Endodermal cell (in vitro differentiated cells): ENCODE results near the gene KCNQ1. TPM values are rescaled to one million over a fixed set of nuclear protein-coding genes. Genes with fewer than 3 reads are reported as not detected.

Experiments used
- DNase-seq: peaks from one replicate; pipeline ENCODE4 v3.0.0-alpha.2; 2017
- H3K27ac ChIP-seq: 2 replicates; pipeline ENCODE4 v1.5.1; 2013; ENCODE audit warnings: mild to moderate bottlenecking, low read depth, low read length, moderate library complexity
- H3K27me3 ChIP-seq: 2 replicates; pipeline ENCODE4 v1.6.1; 2013; ENCODE audit warnings: mild to moderate bottlenecking, low read length, moderate library complexity; ENCODE audit not compliant: insufficient read depth, control insufficient read depth, poor library complexity, severe bottlenecking
- H3K36me3 ChIP-seq: 2 replicates; pipeline ENCODE4 v1.7.0; 2013; ENCODE audit warnings: mild to moderate bottlenecking, low read length, moderate library complexity; ENCODE audit not compliant: control insufficient read depth, insufficient read depth
- H3K4me1 ChIP-seq: one replicate; pipeline ENCODE4 v1.7.0; 2013; ENCODE audit warnings: low read length; ENCODE audit not compliant: control insufficient read depth, insufficient read depth
- H3K4me3 ChIP-seq: 2 replicates; pipeline ENCODE4 v1.5.1; 2013; ENCODE audit warnings: mild to moderate bottlenecking, low read length, moderate library complexity
- H3K9ac ChIP-seq: 2 replicates; pipeline ENCODE4 v1.6.1; 2013; ENCODE audit warnings: mild to moderate bottlenecking, low read length, moderate library complexity; ENCODE audit not compliant: poor library complexity, severe bottlenecking; ENCODE audit errors: extremely low read depth
- H3K9me3 ChIP-seq: 2 replicates; pipeline ENCODE4 v1.6.1; 2013; ENCODE audit warnings: mild to moderate bottlenecking, low read length, moderate library complexity; ENCODE audit not compliant: control insufficient read depth
- H3K27ac Mint-ChIP-seq: 2 replicates; pipeline ENCODE4 v1.8.0; 2020; ENCODE audit warnings: mixed read lengths
- H3K27me3 Mint-ChIP-seq: 2 replicates; pipeline ENCODE4 v1.8.0; 2021; ENCODE audit warnings: mild to moderate bottlenecking, mixed read lengths; ENCODE audit not compliant: insufficient read depth
- H3K36me3 Mint-ChIP-seq: 2 replicates; pipeline ENCODE4 v1.8.0; 2020; ENCODE audit warnings: low read depth, mixed read lengths
- H3K4me1 Mint-ChIP-seq: 2 replicates; pipeline ENCODE4 v1.8.0; 2020; ENCODE audit warnings: mixed read lengths
- H3K4me3 Mint-ChIP-seq: 2 replicates; pipeline ENCODE4 v1.8.0; 2020; ENCODE audit warnings: mild to moderate bottlenecking, moderate library complexity, mixed read lengths
- H3K9me3 Mint-ChIP-seq: 2 replicates; pipeline ENCODE4 v1.8.0; 2020; ENCODE audit warnings: mild to moderate bottlenecking, mixed read lengths
- WGBS, 2 experiments: methylation state at CpG; one replicate each; pipeline versions ENCODE4 v1.1.5 to v1.1.7; 2013; ENCODE audit warnings: missing lambda C conversion rate in 2 of 2, mixed read lengths in 1 of 2; ENCODE audit not compliant: insufficient coverage in 1 of 2, insufficient read length in 1 of 2; 5-methylcytosine and 5-hydroxymethylcytosine counted together
- total RNA-seq, 2 donors: library from RNA; stranded (reverse); fragmentation: NEBNext Ultra II Directional in 1 of 2; extraction: Animal tissue kit (Norgen Biotek cat#: 25700) in 1 of 2; gene quantifications; 2 replicates in 1 of 2; 3 replicates in 1 of 2; pipeline ENCODE4 v1.2.1, GENCODE V29; 2021
- TF ChIP-seq, protein P1 (sequence below): fragments of 200-600 bp; sonication (generic); conservative IDR thresholded peaks from 2 replicates; pipeline ENCODE4 v1.5.0; 2021; ENCODE audit warnings: antibody characterized with exemption, mild to moderate bottlenecking

Gene KCNQ1
- total RNA-seq, 2 donors from 2014 or later = 1.8 to 3.5 TPM

DNA sequence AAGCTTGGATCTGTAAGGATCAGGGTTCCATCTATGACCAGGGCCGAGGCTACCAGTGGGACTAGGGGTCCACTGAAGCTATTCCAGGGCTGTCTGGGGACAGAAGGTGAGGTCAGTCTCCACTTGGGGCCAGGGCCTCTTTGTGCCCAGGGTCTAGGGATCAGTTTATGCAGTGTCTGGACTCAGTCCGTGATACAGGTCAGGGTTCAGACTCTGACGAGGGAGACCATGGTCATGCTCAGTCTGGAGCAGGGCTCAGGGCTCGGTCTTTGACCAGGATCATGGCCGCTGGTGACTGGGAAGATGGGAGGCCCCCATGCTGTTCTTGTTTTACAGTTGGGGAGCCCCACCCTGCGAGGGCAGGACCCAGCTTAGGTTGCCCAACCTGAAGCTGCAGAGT is 32.5 kb upstream of the KCNQ1 start:
- Mint-ChIP-seq H3K4me3 (no peak overlapping the region), H3K36me3 (no peaks in the 10 kb centered on the region), H3K9me3 (no peaks in the 10 kb centered on the region), H3K27me3 (peaks cover 3% of the 10 kb centered on the region), H3K27ac (no peak overlapping the region), H3K4me1 (no peaks in the 10 kb centered on the region)
- Histone ChIP-seq H3K9me3 (no peaks in the 10 kb centered on the region), H3K9ac (no peak overlapping the region), H3K4me1 (no peaks in the 10 kb centered on the region), H3K36me3 (no peaks in the 10 kb centered on the region), H3K27me3 (no peaks in the 10 kb centered on the region), H3K4me3 (no peak overlapping the region), H3K27ac (no peak overlapping the region)
- 93 to 95% methylated on average over 6 of the region's 6 CpGs for WGBS, 2 experiments
- TF ChIP-seq, protein P1, sequence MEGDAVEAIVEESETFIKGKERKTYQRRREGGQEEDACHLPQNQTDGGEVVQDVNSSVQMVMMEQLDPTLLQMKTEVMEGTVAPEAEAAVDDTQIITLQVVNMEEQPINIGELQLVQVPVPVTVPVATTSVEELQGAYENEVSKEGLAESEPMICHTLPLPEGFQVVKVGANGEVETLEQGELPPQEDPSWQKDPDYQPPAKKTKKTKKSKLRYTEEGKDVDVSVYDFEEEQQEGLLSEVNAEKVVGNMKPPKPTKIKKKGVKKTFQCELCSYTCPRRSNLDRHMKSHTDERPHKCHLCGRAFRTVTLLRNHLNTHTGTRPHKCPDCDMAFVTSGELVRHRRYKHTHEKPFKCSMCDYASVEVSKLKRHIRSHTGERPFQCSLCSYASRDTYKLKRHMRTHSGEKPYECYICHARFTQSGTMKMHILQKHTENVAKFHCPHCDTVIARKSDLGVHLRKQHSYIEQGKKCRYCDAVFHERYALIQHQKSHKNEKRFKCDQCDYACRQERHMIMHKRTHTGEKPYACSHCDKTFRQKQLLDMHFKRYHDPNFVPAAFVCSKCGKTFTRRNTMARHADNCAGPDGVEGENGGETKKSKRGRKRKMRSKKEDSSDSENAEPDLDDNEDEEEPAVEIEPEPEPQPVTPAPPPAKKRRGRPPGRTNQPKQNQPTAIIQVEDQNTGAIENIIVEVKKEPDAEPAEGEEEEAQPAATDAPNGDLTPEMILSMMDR = no peak
- DNase-seq = no peak

DNA sequence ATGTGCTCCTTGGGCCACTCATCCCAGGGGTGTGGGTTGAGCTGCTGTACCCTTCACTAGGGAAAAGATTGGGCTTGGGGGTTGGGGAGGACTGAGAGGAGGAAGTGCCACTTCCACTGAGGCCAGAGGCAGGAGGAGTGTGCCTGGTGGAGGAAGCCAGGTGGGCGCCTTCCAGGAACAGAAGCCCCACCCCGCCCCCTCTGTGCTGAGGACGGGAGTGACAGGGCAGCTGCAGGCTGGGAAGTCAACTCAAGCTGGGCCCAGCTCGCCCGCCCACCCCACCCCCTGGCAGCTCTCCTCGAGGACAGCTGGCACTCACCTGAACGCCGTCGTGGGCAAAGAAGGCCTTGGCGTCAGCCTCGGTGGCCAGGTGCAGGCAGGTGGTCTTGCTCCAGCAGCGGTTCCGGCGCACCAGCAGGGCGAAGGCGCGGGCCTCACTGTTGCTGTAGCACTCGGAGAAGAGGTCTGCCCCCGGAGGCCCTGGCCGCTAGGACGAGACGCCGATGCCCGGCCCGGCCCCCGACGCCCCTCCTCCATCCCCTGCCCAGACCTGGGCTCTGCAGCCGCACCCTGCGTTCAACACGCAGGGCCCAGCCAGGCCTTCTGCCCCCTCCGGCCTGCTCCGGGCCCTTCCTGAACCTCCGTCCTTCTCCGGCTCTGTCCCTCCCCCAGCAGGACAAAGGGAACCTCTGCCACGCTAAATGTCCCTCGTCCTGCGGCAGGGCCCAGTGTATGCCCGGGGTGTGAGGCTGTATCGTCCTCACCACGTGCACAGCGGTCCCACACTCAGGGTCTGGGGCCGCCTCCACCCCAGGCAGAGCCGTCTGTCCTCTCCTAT is 30.8 kb upstream of the KCNQ1 start:
- Mint-ChIP-seq H3K36me3 (no peaks in the 10 kb centered on the region), H3K27ac (no peak overlapping the region), H3K27me3 (peaks cover 3% of the 10 kb centered on the region), H3K4me1 (no peaks in the 10 kb centered on the region), H3K4me3 (no peak overlapping the region), H3K9me3 (no peaks in the 10 kb centered on the region)
- DNase-seq = no peak
- Histone ChIP-seq H3K36me3 (no peaks in the 10 kb centered on the region), H3K27ac (no peak overlapping the region), H3K9ac (no peak overlapping the region), H3K27me3 (no peaks in the 10 kb centered on the region), H3K9me3 (no peaks in the 10 kb centered on the region), H3K4me3 (no peak overlapping the region), H3K4me1 (no peaks in the 10 kb centered on the region)
- TF ChIP-seq, protein P1 = no peak
- 91 to 94% methylated on average over 18 to 43 of the region's 43 CpGs for WGBS, 2 experiments

DNA sequence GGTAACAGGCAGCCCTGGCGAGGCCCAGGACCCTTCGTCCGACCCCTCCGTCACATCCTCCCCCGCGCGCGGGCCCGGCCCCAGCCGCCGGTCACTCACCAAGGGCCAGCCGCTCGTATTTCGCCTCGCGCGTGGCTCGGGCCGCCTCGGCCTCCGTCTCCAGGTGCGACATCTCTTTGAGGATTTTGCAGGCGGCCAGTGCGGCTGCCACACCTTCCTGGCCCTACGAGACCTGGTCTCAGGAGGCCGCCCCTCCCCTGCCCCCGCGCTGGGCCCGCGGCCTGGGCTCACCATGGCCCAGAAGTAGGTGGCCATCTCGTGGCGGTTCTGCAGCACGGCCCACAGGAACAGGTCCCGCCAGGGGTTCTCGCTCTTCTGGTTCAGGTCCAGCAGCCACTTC is 30.2 kb upstream of the KCNQ1 start:
- WGBS, 2 experiments = 87 to 90% methylated on average over 25 to 35 of the region's 35 CpGs
- no peak overlapping the region for H3K27ac ChIP-seq
- no peak for DNase-seq
- no peaks in the 10 kb centered on the region for H3K36me3 Mint-ChIP-seq
- H3K4me1 Mint-ChIP-seq = no peaks in the 10 kb centered on the region
- no peaks in the 10 kb centered on the region for H3K4me1 ChIP-seq
- no peaks in the 10 kb centered on the region for H3K9me3 ChIP-seq
- H3K9me3 Mint-ChIP-seq = no peaks in the 10 kb centered on the region
- TF ChIP-seq, protein P1 = no peak
- H3K27me3 Mint-ChIP-seq = peaks cover 3% of the 10 kb centered on the region
- no peak overlapping the region for H3K4me3 Mint-ChIP-seq
- no peaks in the 10 kb centered on the region for H3K36me3 ChIP-seq
- no peak overlapping the region for H3K9ac ChIP-seq
- H3K27me3 ChIP-seq = no peaks in the 10 kb centered on the region
- H3K4me3 ChIP-seq = no peak overlapping the region
- no peak overlapping the region for H3K27ac Mint-ChIP-seq
